H1 (cell line): Measurements from ENCODE around the gene FAAP100. TPM values are rescaled to one million over a fixed set of nuclear protein-coding genes. Genes with fewer than 3 reads are reported as not detected.

Source experiments
- ASH2L ChIP-seq: fragments of 200-600, 300-600 bp; sonication (generic); IDR thresholded peaks from one replicate; pipeline ENCODE4 v1.7.1; 2017; ENCODE audit warnings: low read length
- BCL11A ChIP-seq, 2 experiments: IDR thresholded peaks; one replicate each; pipeline ENCODE4 v1.6.1; 2011; ENCODE audit warnings: low read depth in 2 of 2, low read length in 2 of 2, mild to moderate bottlenecking in 2 of 2
- CREB1 ChIP-seq: IDR thresholded peaks from 2 replicates; pipeline ENCODE4 v1.6.1; 2012; ENCODE audit warnings: inconsistent platforms
- EGR1 ChIP-seq: IDR thresholded peaks from 2 replicates; pipeline ENCODE4 v1.6.1; 2011; ENCODE audit warnings: low read depth, low read length, borderline replicate concordance
- EP300 ChIP-seq, 2 experiments: IDR thresholded peaks; 1 replicate in 1 of 2; 2 replicates in 1 of 2; pipeline ENCODE4 v1.6.1; 2011 to 2012; ENCODE audit warnings: low read depth in 2 of 2, low read length in 2 of 2, mild to moderate bottlenecking in 2 of 2, borderline replicate concordance in 1 of 2, inconsistent platforms in 1 of 2, moderate library complexity in 1 of 2
- EZH2 ChIP-seq: fragments of 200-600 bp; sonication (generic); IDR thresholded peaks from 2 replicates; pipeline ENCODE4 v1.7.1; 2012; ENCODE audit warnings: low read depth, mild to moderate bottlenecking, moderate library complexity, low read length, inconsistent platforms; ENCODE audit not compliant: severe bottlenecking
- KDM5A ChIP-seq: fragments of 200-600 bp; IDR thresholded peaks from 2 replicates; pipeline ENCODE4 v1.7.1; 2012; ENCODE audit warnings: mild to moderate bottlenecking, low read length, inconsistent platforms, mixed read lengths
- NANOG ChIP-seq: IDR thresholded peaks from 2 replicates; pipeline ENCODE4 v1.6.1; 2011; ENCODE audit warnings: low read length, low read depth, mild to moderate bottlenecking, inconsistent platforms; ENCODE audit not compliant: insufficient read depth, poor library complexity, severe bottlenecking
- RFX5 ChIP-seq: IDR thresholded peaks from 2 replicates; pipeline ENCODE4 v1.6.1; 2011; ENCODE audit warnings: low read depth, low read length, improper control_type of control experiment, borderline replicate concordance
- RXRA ChIP-seq: IDR thresholded peaks from 2 replicates; pipeline ENCODE4 v1.6.1; 2011; ENCODE audit warnings: low read depth, mild to moderate bottlenecking, low read length, moderate library complexity; ENCODE audit not compliant: insufficient read depth
- SIN3A ChIP-seq, 2 experiments: IDR thresholded peaks in 1 of 2; conservative IDR thresholded peaks in 1 of 2; 2 replicates each; pipeline ENCODE4 v1.6.1; 2011 to 2012; ENCODE audit warnings: low read length in 2 of 2, improper control_type of control experiment in 1 of 2, low read depth in 1 of 2, mild to moderate bottlenecking in 1 of 2
- SIRT6 ChIP-seq: IDR thresholded peaks from one replicate; pipeline ENCODE4 v1.7.1; 2012; ENCODE audit warnings: low read length, inconsistent platforms
- SUZ12 ChIP-seq: fragments of 200-600 bp; sonication (generic); IDR thresholded peaks from 2 replicates; pipeline ENCODE4 v1.6.1; 2012; ENCODE audit warnings: mild to moderate bottlenecking, inconsistent platforms, low read length, moderate library complexity, mixed read lengths
- TBP ChIP-seq: IDR thresholded peaks from 2 replicates; pipeline ENCODE4 v1.6.1; 2011; ENCODE audit warnings: low read depth, low read length, improper control_type of control experiment
- USF2 ChIP-seq: IDR thresholded peaks from 2 replicates; pipeline ENCODE4 v1.6.1; 2011; ENCODE audit warnings: low read length, improper control_type of control experiment
- YY1 ChIP-seq: IDR thresholded peaks from 2 replicates; pipeline ENCODE4 v1.6.1; 2011; ENCODE audit warnings: low read depth, mild to moderate bottlenecking, low read length
- polyA plus RNA-seq, 7 experiments: library from polyadenylated mRNA; depleted of rRNA in 3 of 7; stranded (reverse) in 5 of 7; unstranded in 2 of 7; fragments of >200 nt in 5 of 7; fragments of 200-250 nt in 2 of 7; gene quantifications; 1 replicate in 5 of 7; 2 replicates in 1 of 7; 4 replicates in 1 of 7; pipeline versions ENCODE4 v1.2.1 to v1.2.3, GENCODE V29; 2011 to 2013; ENCODE audit warnings: missing spikeins in 2 of 7, mixed read lengths in 2 of 7
- total RNA-seq: library from RNA; stranded (reverse); fragmentation: NEBNext Ultra II Directional; extraction: Animal tissue kit (Norgen Biotek cat#: 25700); gene quantifications from 2 replicates; pipeline ENCODE4 v1.2.1, GENCODE V29; 2021
- TF ChIP-seq, protein P1 (sequence below), 3 experiments: IDR thresholded peaks; 1 replicate in 2 of 3; 2 replicates in 1 of 3; pipeline versions ENCODE4 v1.5.1 to v1.6.1; 2011; ENCODE audit warnings: low read length in 3 of 3, mild to moderate bottlenecking in 3 of 3, inconsistent platforms in 2 of 3, low read depth in 1 of 3, moderate library complexity in 1 of 3; ENCODE audit not compliant: insufficient read depth in 1 of 3; ENCODE audit errors: control extremely low read depth in 1 of 3
- TF ChIP-seq, protein P2 (sequence below): IDR thresholded peaks from 2 replicates; pipeline ENCODE4 v1.6.1; 2011; ENCODE audit warnings: low read depth, mild to moderate bottlenecking, low read length; ENCODE audit not compliant: insufficient read depth

Gene FAAP100
- total and polyA plus RNA-seq, 2 of the 8 experiments (the other 6 are each of a cell fraction or from before 2014, with no cell fraction given), result 23.2 to 41.8 TPM

GRCh38 chr17:81552244-81553017, at the start of gene FAAP100 (continued):
- TF ChIP-seq USF2 (peak; percentile 13; the same call in 1 of the 2 replicates), EZH2 (no peak), RFX5 (no peak), YY1 (no peak), SIN3A (conservative IDR thresholded peaks at IDR 0.05 in 1 of 2, IDR thresholded peaks at IDR 0.05 in 1 of 2; ENCODE audit: low read depth in 1 of 2, low read length in 2 of 2) (peak in 1 of 2 experiments; percentile 21; a peak in 2 of 4 replicates), ASH2L (peak; percentile 67), RXRA (no peak), KDM5A (no peak), EGR1 (peak; percentile 1; the same call in 1 of the 2 replicates), EP300 (IDR thresholded peaks at IDR 0.05; ENCODE audit: borderline replicate concordance in 1 of 2, low read depth in 2 of 2, low read length in 2 of 2) (no peak), NANOG (no peak), SIRT6 (no peak), TBP (peak; percentile 75), BCL11A (IDR thresholded peaks at IDR 0.05; ENCODE audit: low read depth in 2 of 2, low read length in 2 of 2) (no peak), CREB1 (no peak), SUZ12 (no peak)
- TF ChIP-seq, protein P1, sequence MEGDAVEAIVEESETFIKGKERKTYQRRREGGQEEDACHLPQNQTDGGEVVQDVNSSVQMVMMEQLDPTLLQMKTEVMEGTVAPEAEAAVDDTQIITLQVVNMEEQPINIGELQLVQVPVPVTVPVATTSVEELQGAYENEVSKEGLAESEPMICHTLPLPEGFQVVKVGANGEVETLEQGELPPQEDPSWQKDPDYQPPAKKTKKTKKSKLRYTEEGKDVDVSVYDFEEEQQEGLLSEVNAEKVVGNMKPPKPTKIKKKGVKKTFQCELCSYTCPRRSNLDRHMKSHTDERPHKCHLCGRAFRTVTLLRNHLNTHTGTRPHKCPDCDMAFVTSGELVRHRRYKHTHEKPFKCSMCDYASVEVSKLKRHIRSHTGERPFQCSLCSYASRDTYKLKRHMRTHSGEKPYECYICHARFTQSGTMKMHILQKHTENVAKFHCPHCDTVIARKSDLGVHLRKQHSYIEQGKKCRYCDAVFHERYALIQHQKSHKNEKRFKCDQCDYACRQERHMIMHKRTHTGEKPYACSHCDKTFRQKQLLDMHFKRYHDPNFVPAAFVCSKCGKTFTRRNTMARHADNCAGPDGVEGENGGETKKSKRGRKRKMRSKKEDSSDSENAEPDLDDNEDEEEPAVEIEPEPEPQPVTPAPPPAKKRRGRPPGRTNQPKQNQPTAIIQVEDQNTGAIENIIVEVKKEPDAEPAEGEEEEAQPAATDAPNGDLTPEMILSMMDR (IDR thresholded peaks at IDR 0.05; ENCODE audit: control extremely low read depth in 1 of 3, insufficient read depth in 1 of 3, low read depth in 1 of 3, low read length in 3 of 3), result no peak
- TF ChIP-seq, protein P2, sequence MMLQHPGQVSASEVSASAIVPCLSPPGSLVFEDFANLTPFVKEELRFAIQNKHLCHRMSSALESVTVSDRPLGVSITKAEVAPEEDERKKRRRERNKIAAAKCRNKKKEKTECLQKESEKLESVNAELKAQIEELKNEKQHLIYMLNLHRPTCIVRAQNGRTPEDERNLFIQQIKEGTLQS, result peak; percentile 89; the same call in 1 of the 2 replicates
